GM12873 (cell line): Measurements from ENCODE around the gene SMARCA5.

Experiments
- CTCF ChIP-seq: IDR thresholded peaks from 2 replicates; pipeline ENCODE4 v1.5.1; 2012; ENCODE audit warnings: low read depth, mild to moderate bottlenecking, moderate library complexity, low read length, control low read depth; ENCODE audit not compliant: insufficient read depth; ENCODE audit errors: missing control alignments

Gene SMARCA5

GRCh38 chr4:143488687-143489086 lies 24.8 kb upstream of the SMARCA5 start:
- TF ChIP-seq CTCF: no peak

DNA sequence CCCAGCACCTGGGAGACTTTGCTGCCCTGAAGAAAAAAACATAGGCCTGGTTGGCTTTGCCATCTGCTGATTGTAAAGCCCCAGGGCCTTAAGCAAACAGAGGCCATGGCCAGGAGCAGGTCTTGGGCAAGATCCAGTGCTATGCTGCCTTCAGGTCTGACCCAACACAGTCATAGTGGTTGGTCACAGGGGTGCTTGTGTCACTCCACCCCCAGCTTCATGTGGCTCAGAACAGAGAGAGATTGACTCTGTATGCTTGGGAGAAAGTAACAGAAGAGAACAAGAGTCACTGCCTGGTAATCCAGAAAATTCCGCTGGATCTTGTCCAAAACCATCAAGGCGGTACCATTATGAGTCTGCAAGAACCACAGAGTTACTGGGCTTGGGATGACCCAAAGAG lies 24.4 kb upstream of the SMARCA5 start:
- no peak for TF ChIP-seq CTCF

- TF ChIP-seq CTCF: no peak
Measured at GRCh38 chr4:143498021-143498420, 15.5 kb upstream of the SMARCA5 start.

DNA sequence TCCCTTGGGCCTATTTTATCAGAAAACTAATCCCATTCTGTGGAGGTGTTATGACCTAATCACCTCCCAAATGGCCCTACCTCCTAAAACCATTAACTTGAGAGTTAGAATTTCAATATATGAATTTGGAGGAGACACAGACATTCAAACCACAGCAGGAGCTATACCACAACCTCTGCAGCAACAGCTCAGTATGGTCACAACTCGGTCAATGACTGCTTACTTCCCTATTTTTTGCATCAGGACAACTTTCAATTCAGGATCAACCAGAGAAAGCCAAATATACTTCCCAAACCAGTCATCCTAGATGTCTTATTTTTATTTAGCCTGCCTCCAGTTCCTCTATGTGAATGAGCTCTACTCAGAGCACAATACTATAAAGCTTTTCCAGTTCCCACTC lies 11.3 kb upstream of the SMARCA5 start:
- no peak for TF ChIP-seq CTCF

DNA sequence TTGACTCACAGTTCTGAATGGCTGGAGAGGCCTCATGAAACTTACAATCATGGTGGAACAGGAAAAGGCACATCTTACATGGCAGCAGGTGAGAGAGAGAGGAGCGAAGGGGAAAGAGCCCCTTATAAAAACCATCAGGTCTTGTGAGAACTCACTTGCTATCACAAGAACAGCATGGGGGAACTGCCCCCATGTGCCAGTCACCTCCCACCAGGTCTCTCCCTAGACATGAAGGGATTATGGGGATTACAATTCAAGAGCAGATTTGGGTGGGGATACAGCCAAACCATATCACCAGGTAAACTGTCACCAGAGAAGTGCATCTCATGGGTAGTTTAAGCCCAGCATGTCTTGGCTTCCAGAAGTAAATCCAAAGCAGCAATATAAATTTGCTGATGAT lies 7.5 kb upstream of the SMARCA5 start:
- no peak for TF ChIP-seq CTCF

DNA sequence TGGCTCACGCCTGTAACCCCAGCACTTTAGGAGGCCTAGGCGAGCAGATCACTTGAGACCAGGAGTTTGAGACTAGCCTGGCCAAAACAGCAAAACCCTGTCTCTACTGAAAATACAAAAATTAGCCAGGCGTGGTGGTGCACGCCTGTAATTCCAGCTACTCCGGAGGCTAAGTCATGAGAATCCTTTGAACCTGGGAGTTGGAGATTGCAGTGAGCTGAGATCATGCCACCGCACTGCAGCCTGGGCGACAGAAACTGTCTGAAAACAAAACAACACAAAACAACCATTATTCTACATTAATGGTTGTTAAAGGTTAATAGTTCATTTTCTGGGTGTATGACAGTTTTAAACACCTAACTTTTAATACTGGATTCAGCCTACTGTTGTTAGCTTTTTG lies 1.6 kb upstream of the SMARCA5 start:
- no peak for TF ChIP-seq CTCF

GRCh38 chr4:143512978-143513313 lies 556 bp upstream of the SMARCA5 start:
- TF ChIP-seq CTCF: no peak

GRCh38 chr4:143514169-143514495 lies 630 bp downstream of the SMARCA5 start:
- no peak for TF ChIP-seq CTCF
